GM21786 (cell line): ENCODE data around the gene LYZL4.

Experiments
- ATAC-seq: cut with Tn5 transposase; IDR thresholded peaks from one replicate; pipeline ENCODE4 v1.9.1; 2021; ENCODE audit not compliant: unreplicated experiment

LYZL4 gene

GRCh38 chr3:42376344-42376798 is 34.0 kb downstream of the LYZL4 start:
- ATAC-seq: no peak

GRCh38 chr3:42375121-42375800 is 35.1 kb downstream of the LYZL4 start:
- ATAC-seq: no peak

GRCh38 chr3:42371776-42372175 is 38.6 kb downstream of the LYZL4 start:
- ATAC-seq: no peak

GRCh38 chr3:42369832-42370231 is 40.6 kb downstream of the LYZL4 start:
- ATAC-seq: no peak

GRCh38 chr3:42369304-42369703 is 41.1 kb downstream of the LYZL4 start:
- no peak for ATAC-seq

GRCh38 chr3:42368861-42369260 is 41.5 kb downstream of the LYZL4 start:
- no peak for ATAC-seq

GRCh38 chr3:42367903-42368302 is 42.5 kb downstream of the LYZL4 start:
- ATAC-seq: no peak

- ATAC-seq: no peak
Observed at GRCh38 chr3:42366550-42366949, 43.9 kb downstream of the LYZL4 start.

- ATAC-seq: no peak
Observed at GRCh38 chr3:42357335-42357734, 53.1 kb downstream of the LYZL4 start.

- no peak for ATAC-seq
Observed at GRCh38 chr3:42355612-42356011, 54.8 kb downstream of the LYZL4 start.

- ATAC-seq: no peak
Observed at GRCh38 chr3:42353631-42354030, 56.8 kb downstream of the LYZL4 start.

GRCh38 chr3:42351207-42351606 is 59.2 kb downstream of the LYZL4 start:
- ATAC-seq: no peak

GRCh38 chr3:42349765-42350594 is 60.4 kb downstream of the LYZL4 start:
- ATAC-seq: no peak

- no peak for ATAC-seq
Observed at GRCh38 chr3:42347928-42348327, 62.5 kb downstream of the LYZL4 start.
